Neuronal stem cell (in vitro differentiated cells): ENCODE results near the gene GET3.

Source experiments
- DNase-seq: peaks from one replicate; pipeline ENCODE4 v3.0.0-alpha.2; 2013; ENCODE audit warnings: low spot score
- H2AFZ ChIP-seq: one replicate; pipeline ENCODE4 v1.6.1; 2013; ENCODE audit warnings: mild to moderate bottlenecking, low read length, inconsistent platforms
- H2AK5ac ChIP-seq: 2 replicates; pipeline ENCODE4 v1.6.1; 2013; ENCODE audit warnings: low read depth, mild to moderate bottlenecking, inconsistent platforms, low read length, moderate library complexity, mixed read lengths
- H2BK120ac ChIP-seq: 2 replicates; pipeline ENCODE4 v1.6.1; 2013; ENCODE audit warnings: low read depth, mild to moderate bottlenecking, inconsistent platforms, low read length, moderate library complexity, mixed read lengths
- H2BK12ac ChIP-seq: one replicate; pipeline ENCODE4 v1.6.1; 2013; ENCODE audit warnings: low read length, inconsistent platforms
- H2BK15ac ChIP-seq: 2 replicates; pipeline ENCODE4 v1.6.1; 2013; ENCODE audit warnings: mild to moderate bottlenecking, low read length, inconsistent platforms, mixed read lengths
- H2BK5ac ChIP-seq: one replicate; pipeline ENCODE4 v1.6.1; 2013; ENCODE audit warnings: inconsistent platforms, mild to moderate bottlenecking, low read length, moderate library complexity
- H3K14ac ChIP-seq: one replicate; pipeline ENCODE4 v1.6.1; 2013; ENCODE audit warnings: low read length, inconsistent platforms
- H3K18ac ChIP-seq: 2 replicates; pipeline ENCODE4 v1.6.1; 2013; ENCODE audit warnings: low read length, inconsistent platforms
- H3K23ac ChIP-seq: 2 replicates; pipeline ENCODE4 v1.6.1; 2013; ENCODE audit warnings: low read depth, mild to moderate bottlenecking, mixed read lengths, low read length, inconsistent platforms; ENCODE audit not compliant: poor library complexity
- H3K27ac ChIP-seq: replicated peaks from 3 replicates; pipeline ENCODE4 v1.5.1; 2013; ENCODE audit warnings: low read length, inconsistent platforms
- H3K27me3 ChIP-seq, 3 experiments: 2 replicates each; pipeline ENCODE4 v1.6.1; 2013; ENCODE audit warnings: low read length in 3 of 3, mild to moderate bottlenecking in 2 of 3, inconsistent platforms in 1 of 3, low read depth in 1 of 3, mixed read lengths in 1 of 3, moderate library complexity in 1 of 3; ENCODE audit not compliant: control insufficient read depth in 3 of 3, insufficient read depth in 3 of 3
- H3K36me3 ChIP-seq, 2 donors: replicated peaks in 1 of 2; 2 replicates each; pipeline ENCODE4 v1.6.1; 2013; ENCODE audit warnings: low read length in 2 of 2; ENCODE audit not compliant: control insufficient read depth in 2 of 2, insufficient read depth in 2 of 2
- H3K4ac ChIP-seq: 2 replicates; pipeline ENCODE4 v1.6.1; 2013; ENCODE audit warnings: inconsistent platforms, mild to moderate bottlenecking, low read length, moderate library complexity
- H3K4me1 ChIP-seq, 2 donors: 1 replicate in 1 of 2; 2 replicates in 1 of 2; pipeline ENCODE4 v1.6.1; 2013; ENCODE audit warnings: low read length in 2 of 2, low read depth in 1 of 2; ENCODE audit not compliant: control insufficient read depth in 2 of 2, insufficient read depth in 1 of 2
- H3K4me2 ChIP-seq: one replicate; pipeline ENCODE4 v1.6.1; 2013; ENCODE audit warnings: mild to moderate bottlenecking, low read length, inconsistent platforms; ENCODE audit not compliant: insufficient read depth, poor library complexity, severe bottlenecking
- H3K4me3 ChIP-seq, 2 donors: 2 replicates each; pipeline ENCODE4 v1.5.1; 2013; ENCODE audit warnings: low read length in 2 of 2, mild to moderate bottlenecking in 2 of 2, inconsistent platforms in 1 of 2, moderate library complexity in 1 of 2
- H3K79me1 ChIP-seq: one replicate; pipeline ENCODE4 v1.6.1; 2013; ENCODE audit warnings: low read depth, mild to moderate bottlenecking, inconsistent platforms, low read length, moderate library complexity
- H3K9ac ChIP-seq: one replicate; pipeline ENCODE4 v1.6.1; 2013; ENCODE audit warnings: mild to moderate bottlenecking, low read depth, low read length, inconsistent platforms; ENCODE audit not compliant: poor library complexity
- H3K9me3 ChIP-seq, 2 donors: replicated peaks in 1 of 2; 2 replicates each; pipeline versions ENCODE3 to v1.6.1; 2013; ENCODE audit warnings: low read length in 2 of 2, mild to moderate bottlenecking in 2 of 2, inconsistent platforms in 1 of 2, low read depth in 1 of 2, mixed read lengths in 1 of 2, moderate library complexity in 1 of 2; ENCODE audit not compliant: control insufficient read depth in 2 of 2, insufficient read depth in 1 of 2
- H4K8ac ChIP-seq: one replicate; pipeline ENCODE4 v1.6.1; 2013; ENCODE audit warnings: low read depth, mild to moderate bottlenecking, inconsistent platforms, low read length, moderate library complexity
- H4K91ac ChIP-seq: one replicate; pipeline ENCODE4 v1.6.1; 2013; ENCODE audit warnings: low read length, low read depth, mild to moderate bottlenecking, inconsistent platforms; ENCODE audit not compliant: poor library complexity
- WGBS, 2 donors: extraction: QIAGEN DNeasy Blood & Tissue Kit; methylation state at CpG; one replicate each; pipeline ENCODE4 v1.1.7; 2013; ENCODE audit warnings: missing lambda C conversion rate in 2 of 2, mixed read lengths in 1 of 2; ENCODE audit not compliant: insufficient read length in 2 of 2, insufficient replicate concordance in 1 of 2; ENCODE audit errors: extremely low coverage in 2 of 2; 5-methylcytosine and 5-hydroxymethylcytosine counted together

GET3 gene

DNA sequence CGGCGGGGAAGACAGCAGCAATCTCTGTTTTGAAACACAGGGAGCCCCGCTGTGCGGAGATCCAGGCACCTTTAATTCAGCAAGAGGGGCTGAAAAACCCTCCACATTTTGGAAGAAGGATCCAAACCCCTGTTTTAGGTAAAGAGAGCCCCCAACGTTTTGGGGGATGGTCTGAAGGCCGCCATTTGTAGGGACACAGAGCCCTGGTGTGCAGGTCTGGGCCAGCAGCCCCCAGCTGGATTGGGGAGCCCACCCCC is 41.5 kb downstream of the GET3 start:
- Histone ChIP-seq H3K14ac (peak overlapping the region; percentile 47), H2AFZ (peak overlapping the region; percentile 94), H4K91ac (no peak overlapping the region), H3K4me1 (peaks cover 26 to 29% of the 10 kb centered on the region in 2 donors), H3K4me2 (peak overlapping the region; percentile 97), H3K18ac (peak overlapping the region; percentile 80), H3K9ac (no peak overlapping the region), H3K4ac (no peak overlapping the region), H3K4me3 (peak overlapping the region in 1 of 2 donors; percentile 61), H2AK5ac (no peak overlapping the region), H3K23ac (peak overlapping the region; percentile 81), H3K79me1 (no peaks in the 10 kb centered on the region), H2BK15ac (peak overlapping the region; percentile 45), H2BK120ac (no peak overlapping the region), H4K8ac (no peak overlapping the region), H3K9me3 (peaks cover 0 to 2% of the 10 kb centered on the region in 2 donors), H3K27ac (no peak overlapping the region), H3K27me3 (peaks cover 0 to 3% (median 0%) of the 10 kb centered on the region in 3 experiments), H2BK12ac (no peak overlapping the region), H3K36me3 (peaks cover 0 to 2% of the 10 kb centered on the region in 2 donors), H2BK5ac (no peak overlapping the region)
- no peak for DNase-seq
- no CpG with 5 or more reads among the region's 6 CpGs for WGBS, 2 donors

DNA sequence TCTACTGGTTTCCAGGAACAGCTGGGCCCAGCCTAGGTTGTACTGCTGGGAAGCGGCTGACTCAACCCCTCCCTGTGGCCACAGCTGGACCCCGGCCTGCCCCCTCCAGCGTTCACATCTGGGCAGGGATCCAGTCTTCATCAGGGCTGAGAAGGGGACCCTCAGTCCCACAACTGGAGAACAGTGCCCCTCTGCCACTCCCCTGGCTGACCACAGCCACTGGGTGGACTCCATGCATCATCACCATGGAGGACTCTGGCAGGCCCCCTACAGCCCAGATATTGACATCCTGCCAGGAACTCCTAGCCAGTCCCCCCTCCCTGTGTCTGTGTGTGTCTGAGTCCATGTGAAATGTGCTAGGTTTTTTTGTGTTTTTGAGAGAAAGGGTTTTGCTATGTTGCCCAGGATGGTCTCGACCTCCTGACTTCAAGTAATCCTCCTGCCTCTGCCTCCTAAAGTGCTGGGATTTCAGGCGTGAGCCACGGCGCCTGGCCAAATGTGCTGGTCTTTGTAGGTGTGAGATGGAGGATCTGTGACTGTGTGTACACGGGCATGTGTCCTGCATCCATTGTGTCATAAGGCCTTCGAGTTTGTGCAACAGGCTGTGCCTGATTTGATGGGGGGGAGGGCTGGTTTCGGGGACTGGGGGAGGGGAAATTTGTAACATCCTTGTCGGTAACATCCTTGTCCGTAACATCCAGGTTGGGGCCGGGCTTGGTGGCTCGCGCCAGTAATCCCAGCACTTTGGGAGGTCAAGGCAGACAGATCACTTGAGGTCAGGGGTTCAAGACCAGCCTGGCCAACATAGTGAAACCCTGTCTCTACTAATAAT is 42.1 kb downstream of the GET3 start:
- H4K8ac ChIP-seq, result no peak overlapping the region
- no peak overlapping the region for H3K9ac ChIP-seq
- H3K4me2 ChIP-seq, result peak overlapping the region; percentile 97
- peak overlapping the region; percentile 45 for H2BK15ac ChIP-seq
- H3K14ac ChIP-seq, result peak overlapping the region; percentile 47
- peak overlapping the region; percentile 80 for H3K18ac ChIP-seq
- no peak overlapping the region for H2AK5ac ChIP-seq
- peak overlapping the region; percentile 94 for H2AFZ ChIP-seq
- H2BK5ac ChIP-seq, result no peak overlapping the region
- no peak overlapping the region for H3K4ac ChIP-seq
- H3K4me3 ChIP-seq, result peak overlapping the region in 1 of 2 donors; percentile 61
- peaks cover 27 to 35% of the 10 kb centered on the region in 2 donors for H3K4me1 ChIP-seq
- no peak for DNase-seq
- H3K27ac ChIP-seq, result no peak overlapping the region
- peaks cover 0 to 3% (median 0%) of the 10 kb centered on the region in 3 experiments for H3K27me3 ChIP-seq
- no peaks in the 10 kb centered on the region for H3K79me1 ChIP-seq
- peaks cover 0 to 2% of the 10 kb centered on the region in 2 donors for H3K9me3 ChIP-seq
- peak overlapping the region; percentile 93 for H2BK12ac ChIP-seq
- no peak overlapping the region for H2BK120ac ChIP-seq
- peak overlapping the region; percentile 81 for H3K23ac ChIP-seq
- H4K91ac ChIP-seq, result no peak overlapping the region
- H3K36me3 ChIP-seq, result peaks cover 0 to 1% of the 10 kb centered on the region in 2 donors
- WGBS, 2 donors, result no CpG with 5 or more reads among the region's 15 CpGs

DNA sequence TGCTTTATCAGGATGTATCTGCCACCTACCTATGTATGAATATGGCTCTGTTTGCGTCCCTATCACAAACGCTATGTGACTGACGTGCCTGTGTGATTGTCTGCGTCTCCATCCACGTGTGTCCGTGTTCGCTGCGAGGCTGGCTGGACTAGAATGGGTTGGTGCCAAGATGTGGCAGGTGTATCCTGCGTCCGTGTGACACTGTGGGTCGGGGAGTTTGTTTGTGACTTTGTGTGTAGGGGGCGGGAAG is 44.8 kb downstream of the GET3 start:
- Histone ChIP-seq H3K27ac (peak overlapping the region; percentile 1), H3K4me1 (peaks cover 25 to 49% of the 10 kb centered on the region in 2 donors)

DNA sequence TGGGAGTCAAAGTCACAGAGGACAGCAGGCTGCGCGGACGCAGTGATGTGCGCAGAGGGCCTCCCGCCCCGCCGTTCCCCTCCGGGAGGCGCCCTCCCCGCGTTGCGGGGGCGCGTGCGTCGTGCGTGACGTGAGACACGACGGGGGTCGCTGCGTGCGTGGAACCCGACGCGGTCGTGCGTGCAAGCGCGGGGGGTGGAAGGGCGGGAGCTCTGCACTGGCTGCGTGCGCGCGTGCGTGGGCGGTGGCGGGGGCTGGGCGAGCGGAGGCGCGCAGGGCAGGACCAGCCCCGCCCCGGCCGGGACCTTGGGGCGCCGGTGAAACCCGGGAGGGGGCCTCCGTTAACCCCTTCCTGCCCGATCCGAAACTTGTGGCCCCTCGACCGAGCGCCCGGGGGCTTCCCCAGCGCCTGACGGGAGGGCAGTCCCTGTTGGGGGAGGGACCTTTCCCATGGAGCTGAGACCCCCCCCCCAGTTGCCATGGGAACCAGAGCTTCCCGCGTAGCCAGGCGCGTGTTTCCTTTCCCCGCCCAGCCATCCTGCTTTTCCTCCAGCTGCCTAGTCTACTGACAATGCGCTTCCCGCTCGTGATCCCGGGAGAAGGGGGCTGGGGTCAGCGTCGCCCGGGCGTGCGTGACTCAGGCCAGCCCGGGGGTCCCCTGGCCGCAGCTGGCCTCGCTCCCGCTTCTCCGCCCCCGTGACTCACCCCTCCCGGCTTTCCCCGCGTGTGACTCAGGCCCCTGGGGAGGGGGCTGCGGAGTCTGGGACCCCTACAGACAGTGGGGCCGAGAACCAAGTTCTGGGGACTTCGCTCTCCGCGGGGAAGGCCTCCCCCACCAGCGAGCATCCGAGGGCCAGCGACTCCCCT is 45.4 kb downstream of the GET3 start:
- H4K8ac ChIP-seq, result no peak overlapping the region
- no peak for DNase-seq
- peak overlapping the region; percentile 75 for H3K23ac ChIP-seq
- peak overlapping the region; percentile 60 for H2BK12ac ChIP-seq
- no peaks in the 10 kb centered on the region for H3K36me3 ChIP-seq
- peak overlapping the region; percentile 99 for H3K18ac ChIP-seq
- peak overlapping the region; percentile 95 for H2BK120ac ChIP-seq
- H3K14ac ChIP-seq, result peak overlapping the region; percentile 95
- H3K4me2 ChIP-seq, result peak overlapping the region; percentile 94
- peak overlapping the region; percentile 96 for H2BK5ac ChIP-seq
- peaks cover 0 to 2% of the 10 kb centered on the region in 2 donors for H3K9me3 ChIP-seq
- peak overlapping the region; percentile 84 for H2AFZ ChIP-seq
- H3K27me3 ChIP-seq, result peaks cover 0 to 3% (median 0%) of the 10 kb centered on the region in 3 experiments
- H2AK5ac ChIP-seq, result peak overlapping the region; percentile 99
- peak overlapping the region; percentile 85 for H3K4ac ChIP-seq
- H3K4me1 ChIP-seq, result peaks cover 23 to 49% of the 10 kb centered on the region in 2 donors
- H3K27ac ChIP-seq, result peak overlapping the region; percentile 1
- WGBS, 2 donors, result no CpG with 5 or more reads among the region's 88 CpGs
- H3K9ac ChIP-seq, result peak overlapping the region; percentile 95
- peak overlapping the region; percentile 99 for H4K91ac ChIP-seq
- no peaks in the 10 kb centered on the region for H3K79me1 ChIP-seq
- peak overlapping the region; percentile 99 for H2BK15ac ChIP-seq
- H3K4me3 ChIP-seq, result peak overlapping the region; percentile 46 to 80

More for the DNA sequence above, 44.8 kb downstream of the GET3 start:
- Histone ChIP-seq H3K4me2 (peak overlapping the region; percentile 94), H3K18ac (peak overlapping the region; percentile 99), H2BK5ac (peak overlapping the region; percentile 96), H2BK15ac (peak overlapping the region; percentile 99), H2BK120ac (peak overlapping the region; percentile 95), H4K8ac (peak overlapping the region; percentile 97), H2AFZ (peak overlapping the region; percentile 84), H4K91ac (peak overlapping the region; percentile 99), H3K14ac (peak overlapping the region; percentile 77), H3K9ac (peak overlapping the region; percentile 95), H3K23ac (peak overlapping the region; percentile 75), H3K9me3 (peaks cover 0 to 2% of the 10 kb centered on the region in 2 donors), H3K36me3 (no peaks in the 10 kb centered on the region), H2AK5ac (peak overlapping the region; percentile 90), H3K79me1 (no peaks in the 10 kb centered on the region), H3K27me3 (peaks cover 0 to 3% (median 0%) of the 10 kb centered on the region in 3 experiments), H2BK12ac (no peak overlapping the region), H3K4ac (peak overlapping the region; percentile 69), H3K4me3 (peak overlapping the region; percentile 46 to 80)
- no CpG with 5 or more reads among the region's 12 CpGs for WGBS, 2 donors
- DNase-seq, result no peak
